ENCODE data around the gene TBC1D10A. TPM values are rescaled to one million over a fixed set of nuclear protein-coding genes. Genes with fewer than 3 reads are reported as not detected.

The TBC1D10A gene
- total RNA-seq, 1 donor from 2014 or later, result 7.9 TPM

- no peak for DNase-seq (ENCODE audit: low spot score)
- no peak for TF ChIP-seq CTCF (IDR thresholded peaks at IDR 0.05; ENCODE audit: unreplicated experiment)
- Mint-ChIP-seq H3K36me3 (ENCODE audit: low read depth, unreplicated experiment) (no peaks in the 10 kb centered on the region), H3K27ac (ENCODE audit: unreplicated experiment) (no peak within 1 kb of the TSS), H3K9me3 (ENCODE audit: unreplicated experiment) (no peaks in the 10 kb centered on the region), H3K4me1 (ENCODE audit: unreplicated experiment) (no peaks in the 10 kb centered on the region), H3K27me3 (ENCODE audit: unreplicated experiment) (peaks cover 7% of the 10 kb centered on the region), H3K4me3 (ENCODE audit: unreplicated experiment) (no peak within 1 kb of the TSS)
Observed at GRCh38 chr22:30266445-30267381, 60.0 kb downstream of the TBC1D10A start, which contains the start of gene OSM. TSS of gene OSM (minus strand) at chr22:30266851. CDS start at chr22:30266799, 52 bp downstream.

- DNase-seq (ENCODE audit: low spot score), result no peak
- H3K27ac Mint-ChIP-seq (ENCODE audit: unreplicated experiment), result no peak overlapping the region
- H3K4me3 Mint-ChIP-seq (ENCODE audit: unreplicated experiment), result no peak overlapping the region
- no peak for TF ChIP-seq CTCF (IDR thresholded peaks at IDR 0.05; ENCODE audit: unreplicated experiment)
- H3K36me3 Mint-ChIP-seq (ENCODE audit: low read depth, unreplicated experiment), result no peaks in the 10 kb centered on the region
- peaks cover 7% of the 10 kb centered on the region for H3K27me3 Mint-ChIP-seq (ENCODE audit: unreplicated experiment)
- no peaks in the 10 kb centered on the region for H3K9me3 Mint-ChIP-seq (ENCODE audit: unreplicated experiment)
- H3K4me1 Mint-ChIP-seq (ENCODE audit: unreplicated experiment), result no peaks in the 10 kb centered on the region
Observed at GRCh38 chr22:30265823-30266444, 60.8 kb downstream of the TBC1D10A start.

- Mint-ChIP-seq H3K27me3 (ENCODE audit: unreplicated experiment) (peaks cover 7% of the 10 kb centered on the region), H3K27ac (ENCODE audit: unreplicated experiment) (no peak overlapping the region), H3K4me3 (ENCODE audit: unreplicated experiment) (no peak overlapping the region), H3K4me1 (ENCODE audit: unreplicated experiment) (no peaks in the 10 kb centered on the region), H3K36me3 (ENCODE audit: low read depth, unreplicated experiment) (no peaks in the 10 kb centered on the region), H3K9me3 (ENCODE audit: unreplicated experiment) (no peaks in the 10 kb centered on the region)
- no peak for TF ChIP-seq CTCF (IDR thresholded peaks at IDR 0.05; ENCODE audit: unreplicated experiment)
- no peak for DNase-seq (ENCODE audit: low spot score)
Observed at GRCh38 chr22:30265131-30265720, 61.5 kb downstream of the TBC1D10A start.

GRCh38 chr22:30263883-30264282 lies 62.9 kb downstream of the TBC1D10A start:
- Mint-ChIP-seq H3K36me3 (ENCODE audit: low read depth, unreplicated experiment) (no peaks in the 10 kb centered on the region), H3K9me3 (ENCODE audit: unreplicated experiment) (no peaks in the 10 kb centered on the region), H3K4me3 (ENCODE audit: unreplicated experiment) (no peak overlapping the region), H3K27ac (ENCODE audit: unreplicated experiment) (no peak overlapping the region), H3K4me1 (ENCODE audit: unreplicated experiment) (no peaks in the 10 kb centered on the region), H3K27me3 (ENCODE audit: unreplicated experiment) (peaks cover 7% of the 10 kb centered on the region)
- no peak for TF ChIP-seq CTCF (IDR thresholded peaks at IDR 0.05; ENCODE audit: unreplicated experiment)
- DNase-seq (ENCODE audit: low spot score), result no peak

Measured in endothelial cell (in vitro differentiated cells).